Lower leg skin (tissue), 3 donors: Measurements from ENCODE around the gene PDE1C.

Experiments
- POLR2A ChIP-seq, 2 donors: fragments of 450-650 bp; IDR thresholded peaks; one replicate each; pipeline ENCODE4 v1.6.1; 2016 to 2017; ENCODE audit warnings: antibody characterized with exemption in 2 of 2, mild to moderate bottlenecking in 1 of 2, moderate library complexity in 1 of 2
- TF ChIP-seq, protein P1 (sequence below), 3 donors: fragments of 450-650 bp; IDR thresholded peaks; one replicate each; pipeline ENCODE4 v1.5.1; 2016; ENCODE audit warnings: antibody characterized with exemption in 3 of 3, mild to moderate bottlenecking in 3 of 3, moderate library complexity in 2 of 3

DNA sequence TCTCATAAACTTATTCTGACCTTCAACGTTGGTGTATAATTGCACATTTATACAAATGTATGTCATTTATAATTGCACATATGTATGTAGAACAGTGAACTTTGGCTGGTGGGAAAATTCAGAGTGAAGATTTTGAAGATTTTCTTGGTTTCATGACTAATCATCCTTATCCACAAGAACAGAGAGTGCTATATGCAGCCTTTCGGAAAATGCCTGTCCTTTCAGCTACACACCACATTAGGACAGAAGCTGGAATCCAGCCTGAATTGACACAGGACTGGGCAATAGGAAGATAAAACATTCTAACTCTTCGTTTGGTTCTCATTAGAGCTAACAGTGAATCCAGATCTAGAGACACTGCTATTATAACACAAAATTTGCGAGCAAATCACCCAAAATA lies 166.2 kb downstream of the PDE1C start:
- TF ChIP-seq, protein P1, sequence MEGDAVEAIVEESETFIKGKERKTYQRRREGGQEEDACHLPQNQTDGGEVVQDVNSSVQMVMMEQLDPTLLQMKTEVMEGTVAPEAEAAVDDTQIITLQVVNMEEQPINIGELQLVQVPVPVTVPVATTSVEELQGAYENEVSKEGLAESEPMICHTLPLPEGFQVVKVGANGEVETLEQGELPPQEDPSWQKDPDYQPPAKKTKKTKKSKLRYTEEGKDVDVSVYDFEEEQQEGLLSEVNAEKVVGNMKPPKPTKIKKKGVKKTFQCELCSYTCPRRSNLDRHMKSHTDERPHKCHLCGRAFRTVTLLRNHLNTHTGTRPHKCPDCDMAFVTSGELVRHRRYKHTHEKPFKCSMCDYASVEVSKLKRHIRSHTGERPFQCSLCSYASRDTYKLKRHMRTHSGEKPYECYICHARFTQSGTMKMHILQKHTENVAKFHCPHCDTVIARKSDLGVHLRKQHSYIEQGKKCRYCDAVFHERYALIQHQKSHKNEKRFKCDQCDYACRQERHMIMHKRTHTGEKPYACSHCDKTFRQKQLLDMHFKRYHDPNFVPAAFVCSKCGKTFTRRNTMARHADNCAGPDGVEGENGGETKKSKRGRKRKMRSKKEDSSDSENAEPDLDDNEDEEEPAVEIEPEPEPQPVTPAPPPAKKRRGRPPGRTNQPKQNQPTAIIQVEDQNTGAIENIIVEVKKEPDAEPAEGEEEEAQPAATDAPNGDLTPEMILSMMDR (IDR thresholded peaks at IDR 0.05), result no peak
- TF ChIP-seq POLR2A (IDR thresholded peaks at IDR 0.05), result no peak
